GM19238 (cell line): ENCODE measurements around the gene MGAT4A.
A peak's percentile ranks its signal among the peaks of the same experiment; 100 is the strongest.

ENCODE experiments used
- DNase-seq: peaks from one replicate; pipeline ENCODE4 v3.0.0; 2011; ENCODE audit warnings: low spot score; ENCODE audit not compliant: insufficient read length

Gene MGAT4A

DNA sequence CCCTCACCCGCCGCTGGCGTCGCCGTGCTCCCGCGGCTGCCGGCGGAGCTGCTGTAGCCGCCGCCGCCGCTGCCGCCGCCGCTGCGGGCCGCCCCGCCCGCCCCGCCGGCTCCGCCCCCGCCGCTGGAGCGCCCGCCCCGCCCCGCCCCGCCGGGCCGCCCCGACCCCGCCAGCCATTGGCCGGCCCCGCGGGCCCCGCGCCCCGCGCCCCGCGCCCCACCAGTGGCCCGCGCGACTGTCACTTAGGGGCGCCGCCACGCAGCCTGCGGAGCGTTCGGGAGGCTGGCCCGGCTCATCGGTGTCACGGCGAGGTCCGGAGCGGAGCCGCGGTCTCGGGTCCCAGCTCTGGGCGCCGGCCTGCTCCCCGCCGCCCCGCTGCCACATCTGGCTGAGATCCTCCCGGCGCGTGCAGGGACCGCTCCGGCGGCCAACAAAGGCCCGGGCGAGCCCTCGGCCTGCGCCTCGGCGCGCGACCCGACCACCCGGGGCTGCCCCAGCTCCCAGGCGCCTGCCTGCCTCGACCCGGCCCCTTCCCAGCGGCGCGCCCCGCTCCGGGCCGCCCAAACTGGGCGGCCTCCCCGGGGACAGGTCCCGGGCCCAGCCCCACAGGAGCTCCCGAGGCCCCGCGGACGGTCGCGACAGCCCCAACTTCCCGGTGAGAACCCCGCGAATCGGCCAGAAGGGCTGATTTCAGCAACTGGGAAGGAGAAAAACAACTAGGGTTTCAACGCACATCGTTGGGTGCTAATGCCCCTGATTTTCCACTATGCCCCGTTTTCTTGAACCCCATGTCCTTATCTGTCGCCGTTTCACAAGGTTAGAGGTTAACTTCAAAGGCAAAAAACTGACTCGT is at the start of gene MGAT4A:
Gene MGAT4A, minus strand, starts transcription at position 92 of the 853 bp plus-strand sequence. CDS start 4,800 bp downstream, outside the sequence.
- DNase-seq: peak; percentile 74

DNA sequence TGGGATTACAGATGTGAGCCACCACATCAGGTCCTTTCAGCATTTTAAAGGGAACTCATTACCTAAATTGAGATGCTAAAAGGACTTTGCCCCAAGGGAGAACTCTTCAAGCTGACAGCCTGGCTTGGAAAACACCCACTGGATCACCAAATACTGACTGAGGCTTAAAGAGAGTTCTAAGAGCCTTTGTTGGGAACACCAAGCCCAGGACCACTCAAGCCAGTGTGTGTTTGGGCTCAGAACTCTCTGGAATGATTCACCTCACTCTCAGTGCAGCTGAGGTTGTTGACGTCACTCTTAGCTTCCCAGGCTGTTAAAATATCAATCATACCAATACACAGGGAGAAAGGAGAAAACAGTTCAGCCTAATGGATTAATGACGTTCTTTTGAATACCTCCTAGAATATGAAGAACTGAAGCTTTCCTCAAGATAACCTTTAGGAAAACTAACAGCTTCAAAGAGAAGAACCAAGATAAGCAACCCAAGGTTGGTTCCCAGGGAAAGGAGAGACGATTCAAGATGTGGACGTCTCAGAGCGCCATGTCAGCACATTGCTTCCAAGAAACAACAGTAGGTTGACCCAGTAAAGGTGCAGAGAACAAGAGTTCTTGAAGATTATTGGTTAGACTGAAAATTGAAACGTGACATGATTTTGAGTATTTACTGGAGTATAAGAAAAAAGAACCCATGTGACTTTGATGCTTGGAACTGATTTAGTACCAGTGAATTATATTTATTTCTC is 48.0 kb upstream of the MGAT4A start:
- DNase-seq: no peak

DNA sequence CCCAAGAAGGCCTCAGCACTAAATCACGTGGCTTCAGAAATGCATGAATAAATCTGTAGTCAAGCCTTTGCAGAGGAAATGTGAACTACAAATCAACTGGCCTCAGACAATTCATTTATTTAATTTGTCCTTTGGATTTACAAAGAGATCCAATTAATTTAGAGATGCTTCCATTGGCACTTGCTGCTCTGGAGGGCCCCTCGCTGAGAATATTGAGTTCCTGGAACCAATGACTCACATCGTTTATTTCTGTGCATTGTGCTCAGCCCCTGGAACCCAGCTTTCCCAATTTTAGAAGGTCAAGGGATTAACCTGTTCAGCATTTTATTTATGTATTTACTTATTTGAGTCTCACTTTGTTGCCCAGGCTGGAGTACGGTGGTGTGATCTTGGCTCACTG is 47.2 kb upstream of the MGAT4A start:
- DNase-seq: no peak

DNA sequence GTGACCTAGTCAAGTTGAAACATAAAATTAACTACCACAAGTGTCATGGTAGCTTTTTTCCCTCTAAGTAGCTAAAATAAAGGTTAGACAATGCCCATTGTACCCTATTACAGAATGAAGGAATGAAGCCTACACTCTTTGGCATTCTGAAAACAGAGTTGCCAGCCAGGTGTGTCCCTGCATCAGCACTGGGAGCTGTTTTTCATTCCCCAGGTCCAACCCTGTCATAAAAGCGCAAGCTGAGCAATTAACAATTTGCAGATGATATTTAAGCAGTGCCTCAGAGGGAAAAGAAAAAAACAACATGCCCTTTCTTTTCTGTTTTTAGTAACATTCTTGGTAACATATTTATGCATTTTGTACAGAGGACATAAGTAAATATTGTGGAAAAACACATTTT is 46.8 kb upstream of the MGAT4A start:
- no peak for DNase-seq

DNA sequence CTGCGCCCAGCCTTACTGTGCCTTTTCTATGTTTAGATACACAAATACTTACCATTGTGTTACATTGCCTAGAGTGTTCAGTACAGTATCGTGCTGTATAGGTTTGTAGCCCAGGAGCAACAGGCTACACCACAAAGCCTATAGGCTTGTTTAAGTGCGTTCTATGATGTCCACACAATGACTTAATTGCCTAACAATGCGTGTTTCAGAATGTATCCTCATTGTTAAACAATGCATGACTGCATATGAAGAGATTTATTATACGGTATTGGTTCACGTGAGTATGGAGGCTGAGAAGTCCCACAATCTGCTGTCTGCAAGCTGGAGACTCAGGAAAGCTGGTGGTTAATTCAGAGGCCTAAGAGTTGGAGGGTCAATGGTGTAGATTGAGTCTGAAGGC is 46.1 kb upstream of the MGAT4A start:
- DNase-seq: no peak

DNA sequence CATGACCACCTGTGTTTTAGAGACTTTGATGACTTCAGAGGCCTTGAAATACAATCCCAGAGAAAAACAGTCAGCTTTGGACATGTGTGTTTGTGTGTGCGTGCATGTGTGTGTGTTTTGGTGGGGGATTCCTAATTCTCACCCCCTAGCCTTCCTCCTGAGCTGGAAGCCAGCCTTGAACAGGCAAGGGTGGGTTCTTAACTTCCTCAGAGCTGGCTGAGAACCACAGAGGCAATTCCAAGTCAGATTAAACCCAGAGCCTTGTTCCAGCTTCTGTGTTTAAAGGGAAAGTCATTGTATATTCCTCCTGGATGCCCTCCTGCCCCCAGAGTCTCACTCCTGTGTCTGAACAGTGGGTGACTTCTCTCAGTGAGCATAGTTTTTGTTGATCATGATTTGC is 45.2 kb upstream of the MGAT4A start:
- no peak for DNase-seq

DNA sequence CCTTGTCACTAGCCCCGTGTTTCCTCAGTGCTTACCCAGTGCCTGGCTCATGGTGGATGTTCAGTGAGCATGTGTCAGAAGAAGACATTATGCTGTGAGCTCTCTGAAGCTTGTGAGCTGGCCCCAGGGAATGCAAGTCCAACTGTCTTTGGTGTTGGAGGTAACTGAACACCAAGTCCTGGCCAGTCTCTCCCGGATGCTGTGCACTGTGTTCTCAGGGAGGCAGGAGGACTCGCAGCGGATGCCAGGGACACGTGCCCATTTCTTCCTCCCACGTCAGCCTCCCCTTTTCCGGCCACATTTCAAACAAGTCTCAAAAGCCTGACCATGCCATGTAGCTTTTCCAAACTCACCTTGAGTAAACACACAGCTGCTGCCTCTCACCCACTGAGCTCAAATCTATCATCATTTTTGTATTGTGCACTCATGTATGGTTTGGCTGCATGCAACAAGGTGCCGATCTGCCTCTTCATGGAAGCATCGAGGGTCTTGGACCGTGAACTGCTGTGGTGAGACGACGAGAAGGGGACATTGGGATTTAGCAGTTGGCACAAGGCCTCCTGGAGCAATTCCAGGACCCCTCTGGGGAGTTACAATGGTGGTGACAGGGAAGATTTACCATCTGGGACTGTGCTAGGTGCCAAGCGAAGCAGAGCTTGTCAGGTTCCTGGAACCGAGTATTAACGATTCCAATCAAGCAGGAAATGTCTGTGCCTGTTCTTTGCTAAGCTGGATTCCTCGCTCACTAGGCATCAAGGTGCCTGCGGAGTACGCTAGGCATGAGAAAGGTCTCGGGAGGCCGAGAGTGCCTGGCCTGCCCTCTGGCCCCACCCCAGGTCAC is 44.4 kb upstream of the MGAT4A start:
- no peak for DNase-seq

DNA sequence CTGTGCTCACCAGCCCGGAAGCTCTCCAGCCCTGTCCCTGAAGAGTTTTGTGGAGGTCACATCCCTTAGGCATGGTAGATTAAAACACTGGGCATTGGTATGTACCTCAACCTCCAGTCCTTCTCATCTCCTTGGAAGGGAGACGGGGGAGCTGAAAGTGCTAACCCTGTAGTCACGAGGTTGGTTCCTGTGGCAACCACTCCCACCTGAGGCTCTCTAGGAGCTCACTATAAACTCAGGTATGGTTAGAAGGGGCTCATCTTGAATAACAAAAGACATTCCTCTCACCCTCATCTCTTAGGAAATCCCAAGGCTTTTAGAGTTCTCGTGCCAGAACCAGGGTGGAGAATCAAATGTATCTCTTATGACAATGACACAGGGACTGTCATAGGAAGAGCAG is 43.0 kb upstream of the MGAT4A start:
- DNase-seq: no peak

DNA sequence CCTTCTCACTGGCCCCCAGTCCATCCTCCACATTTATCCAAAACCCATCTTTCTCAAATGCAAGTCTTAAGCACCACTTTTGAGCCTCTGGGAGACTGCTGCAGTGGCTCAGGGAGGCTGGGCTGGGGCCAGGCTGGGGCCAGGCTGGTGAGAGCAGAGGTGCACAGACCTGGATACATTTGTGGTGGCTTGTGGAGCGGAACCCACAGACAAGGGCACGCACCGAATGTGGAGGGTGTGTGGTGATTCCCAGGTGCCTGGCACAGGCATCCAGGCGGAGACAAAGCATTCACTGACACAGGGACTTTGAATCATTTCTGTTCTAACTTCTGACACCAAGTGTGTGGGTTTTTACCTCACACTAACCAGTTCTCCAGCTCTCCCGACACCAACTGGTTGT is 42.2 kb upstream of the MGAT4A start:
- no peak for DNase-seq

DNA sequence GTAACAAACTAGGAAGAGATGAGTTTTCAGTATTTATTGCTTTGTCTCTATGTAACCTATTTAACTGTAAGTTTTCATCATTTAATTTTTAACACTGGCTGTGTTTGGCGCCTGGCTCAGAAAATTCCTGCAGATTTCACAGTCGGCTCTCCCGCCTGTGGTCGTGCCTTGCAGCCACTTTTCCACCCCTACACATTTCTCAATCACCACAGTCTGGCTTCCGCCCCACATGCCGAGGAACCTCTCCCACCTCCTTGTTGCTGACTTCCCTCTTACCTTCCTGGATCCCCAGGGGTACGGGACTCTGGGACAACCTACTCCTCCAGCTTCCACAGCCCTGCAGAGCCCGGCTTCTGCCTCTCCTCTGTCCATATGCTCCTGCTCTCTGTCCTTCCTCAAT is 41.6 kb upstream of the MGAT4A start:
- no peak for DNase-seq

DNA sequence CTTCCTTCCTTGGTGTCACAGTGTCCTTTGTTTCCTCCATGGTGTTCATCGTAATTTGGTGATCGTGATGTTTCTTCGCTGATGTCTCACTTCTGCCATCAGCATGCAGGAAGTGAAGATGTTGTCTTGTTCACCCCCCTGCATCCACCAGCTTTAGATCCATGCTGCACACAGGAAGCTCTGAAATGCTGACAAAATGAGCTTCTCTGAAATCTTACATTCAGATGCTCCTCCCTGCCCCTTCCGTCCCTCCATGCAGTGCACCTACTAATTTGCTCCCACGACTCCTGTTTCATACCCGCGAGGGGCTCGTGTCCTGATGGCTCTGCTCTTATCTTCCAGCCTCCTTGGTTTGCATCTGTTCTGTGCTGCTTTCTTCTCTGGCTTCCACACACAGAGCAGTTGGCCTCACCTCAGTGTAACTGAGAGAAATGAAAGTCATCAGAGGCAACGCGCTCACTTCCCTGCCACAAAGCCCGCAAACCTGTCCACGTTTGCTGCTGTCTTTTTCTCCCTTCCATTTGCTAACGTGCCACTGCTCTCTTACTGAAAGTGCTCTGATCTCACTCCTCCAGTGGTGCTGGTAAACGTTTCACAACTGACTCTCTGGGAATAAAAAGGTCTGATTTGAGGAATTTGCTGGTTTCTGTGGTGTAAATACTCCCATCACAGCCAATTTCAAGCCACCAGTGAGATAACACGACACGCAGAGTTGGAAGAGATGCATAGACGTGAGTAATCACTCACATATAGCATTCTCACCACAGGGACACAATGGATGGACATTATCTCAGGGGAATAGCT is 41.0 kb upstream of the MGAT4A start:
- DNase-seq: no peak

DNA sequence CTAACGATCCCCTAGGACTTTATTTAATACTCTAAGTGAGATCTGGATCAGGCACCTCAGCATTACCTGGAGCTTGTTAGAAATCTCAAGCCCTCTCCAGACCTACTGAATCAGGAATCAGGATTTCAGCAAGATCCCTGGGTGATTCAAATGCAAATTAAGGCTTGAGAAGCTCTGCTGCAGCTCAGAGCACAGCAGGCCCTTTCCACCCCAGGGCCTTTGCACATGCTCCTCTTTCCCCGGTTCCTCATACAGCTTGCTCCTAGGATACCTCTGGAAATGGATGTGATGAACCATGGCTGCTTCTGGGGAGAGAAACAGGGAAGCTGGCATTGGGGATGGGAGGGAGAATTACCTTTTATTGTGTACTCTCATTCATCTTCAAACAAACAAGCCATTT is 40.3 kb upstream of the MGAT4A start:
- DNase-seq: no peak

DNA sequence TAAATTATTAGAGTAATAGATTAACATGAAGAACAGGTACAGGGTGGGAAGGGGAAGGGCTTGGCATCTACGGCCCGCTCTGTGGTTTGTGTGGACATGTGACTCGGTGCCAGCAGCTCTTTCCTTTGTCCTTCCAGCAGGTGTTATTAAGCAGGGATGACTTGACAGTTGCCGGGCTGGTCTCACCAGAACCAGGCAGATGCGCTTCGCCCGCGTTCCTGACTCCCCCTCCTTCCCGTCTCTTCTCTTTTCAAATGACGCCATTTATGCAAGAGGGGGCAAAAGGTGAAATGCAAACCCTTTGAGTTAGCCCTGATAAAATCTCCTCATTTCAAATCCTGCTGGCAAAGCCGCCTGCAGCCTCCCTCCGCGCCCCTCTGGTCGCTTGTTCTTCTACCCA is 38.9 kb upstream of the MGAT4A start:
- DNase-seq: no peak

DNA sequence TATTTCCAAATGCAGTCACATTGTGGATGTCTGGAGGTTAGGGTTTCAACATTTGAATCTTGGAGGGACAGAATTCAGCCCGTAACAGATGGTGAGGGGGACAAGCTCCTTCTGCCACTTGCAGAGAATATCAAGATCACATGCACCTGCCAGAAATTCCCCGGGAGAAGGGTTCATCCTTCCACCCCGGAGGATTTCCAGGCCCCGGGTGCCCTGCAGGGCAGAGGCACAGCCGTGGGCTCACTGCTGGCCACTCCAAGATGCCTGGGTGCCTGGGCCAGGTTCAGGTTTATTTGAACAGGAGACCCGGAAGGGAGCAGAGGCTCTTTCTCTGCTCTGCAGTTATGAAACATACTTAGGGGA is 38.2 kb upstream of the MGAT4A start:
- no peak for DNase-seq

DNA sequence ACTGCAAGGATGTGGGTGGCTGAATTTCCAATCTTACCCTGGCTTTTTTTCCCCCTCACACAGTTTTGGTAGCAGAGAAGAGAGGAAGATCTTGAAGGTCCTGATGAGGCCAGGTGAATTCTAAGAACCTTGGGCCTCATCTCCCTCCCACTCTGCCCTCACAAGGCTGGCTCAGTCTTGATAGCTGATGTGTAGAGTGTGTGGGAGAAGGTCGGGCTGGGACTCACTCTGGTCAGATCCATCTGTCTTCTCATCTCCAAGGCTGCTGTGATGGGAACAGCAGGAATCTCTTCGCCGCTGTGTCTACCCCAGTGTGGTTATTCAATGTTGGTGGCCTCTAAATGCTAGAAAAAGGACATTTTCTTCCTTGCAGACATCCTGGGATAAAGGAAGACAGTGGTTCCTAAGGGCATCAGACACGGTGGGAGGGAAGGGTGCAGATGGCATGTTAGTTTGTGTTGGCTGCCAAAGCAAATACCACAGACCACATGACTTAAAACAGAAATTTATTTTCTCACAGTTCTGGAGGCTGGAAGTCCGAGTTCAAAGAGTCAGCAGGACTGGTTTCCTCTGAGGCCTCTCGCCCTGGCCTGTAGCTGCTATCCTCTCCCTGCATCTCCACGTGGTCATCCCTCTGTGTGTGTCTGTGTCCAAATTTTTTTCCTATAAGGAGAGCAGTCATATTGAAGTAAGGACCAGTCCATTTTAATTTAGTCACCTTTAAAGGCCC is 37.6 kb upstream of the MGAT4A start:
- no peak for DNase-seq

DNA sequence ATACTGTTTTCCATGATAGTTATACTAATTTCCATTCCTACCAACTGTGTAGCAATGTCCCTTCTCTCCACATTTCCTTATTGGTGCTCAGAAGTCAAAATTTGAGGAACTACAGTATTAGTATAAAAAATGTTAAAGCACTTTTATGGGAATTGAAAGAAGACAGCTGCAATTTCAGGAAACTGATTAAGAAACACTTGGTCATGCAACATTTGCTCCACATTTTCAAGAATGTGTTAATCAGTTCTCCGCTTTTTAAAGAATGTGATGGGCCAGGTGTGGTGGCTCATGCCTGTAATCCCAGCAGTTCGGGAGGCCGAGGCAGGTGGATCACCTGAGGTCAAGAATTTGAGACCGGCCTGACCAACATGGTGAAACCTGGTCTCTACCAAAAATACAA is 33.6 kb upstream of the MGAT4A start:
- no peak for DNase-seq

DNA sequence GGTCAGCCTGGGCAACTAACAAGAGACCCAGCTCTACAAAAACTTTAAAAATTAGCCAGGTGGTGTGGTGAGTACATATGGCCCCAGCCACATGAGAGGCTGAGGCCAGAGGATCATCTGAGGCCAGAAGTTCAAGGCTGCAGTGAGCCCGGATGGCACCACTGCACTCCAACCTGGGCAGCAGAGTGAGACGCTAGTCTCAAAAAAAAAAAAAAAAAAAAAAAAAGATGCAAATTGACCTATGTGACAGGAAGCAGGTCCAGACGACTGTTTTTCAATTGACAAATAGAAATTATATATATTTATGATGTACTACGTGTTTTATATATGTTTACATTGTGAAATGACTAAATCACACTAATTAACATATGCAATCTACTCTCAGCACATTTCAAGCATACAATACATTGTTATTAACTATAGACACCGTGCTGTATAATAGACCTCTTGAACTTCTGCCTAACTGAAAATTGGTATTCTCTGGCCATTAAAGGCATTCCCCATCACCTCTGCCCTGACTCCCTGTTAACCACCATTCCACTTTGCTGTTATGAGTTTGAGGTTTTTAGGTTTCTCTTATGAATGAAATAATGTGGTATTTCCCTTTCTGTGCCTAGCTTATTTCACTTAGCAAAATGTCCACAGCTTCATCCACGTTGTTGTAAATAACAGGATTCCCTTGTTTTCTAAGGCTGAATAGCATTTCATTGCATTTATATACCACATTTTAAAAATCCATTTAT is 32.4 kb upstream of the MGAT4A start:
- no peak for DNase-seq

DNA sequence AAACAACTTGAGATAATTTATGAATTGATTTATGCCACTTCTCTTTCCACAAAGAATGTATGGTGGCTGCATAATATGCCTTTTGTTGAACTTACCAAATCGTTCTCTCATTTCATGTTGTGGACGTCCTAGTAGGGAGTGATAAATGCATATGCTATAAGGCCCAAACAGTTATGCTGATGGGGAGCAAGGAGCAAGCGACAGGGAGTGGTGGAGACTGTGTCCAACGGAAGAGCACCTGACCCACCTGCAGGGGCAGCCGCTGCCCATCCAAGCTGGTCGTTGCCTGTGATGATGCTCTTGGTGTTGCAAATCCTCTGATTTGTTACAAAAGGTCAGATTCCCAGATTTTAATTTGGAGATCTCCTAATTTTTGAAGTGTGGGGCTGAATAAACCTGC is 31.0 kb upstream of the MGAT4A start:
- no peak for DNase-seq

DNA sequence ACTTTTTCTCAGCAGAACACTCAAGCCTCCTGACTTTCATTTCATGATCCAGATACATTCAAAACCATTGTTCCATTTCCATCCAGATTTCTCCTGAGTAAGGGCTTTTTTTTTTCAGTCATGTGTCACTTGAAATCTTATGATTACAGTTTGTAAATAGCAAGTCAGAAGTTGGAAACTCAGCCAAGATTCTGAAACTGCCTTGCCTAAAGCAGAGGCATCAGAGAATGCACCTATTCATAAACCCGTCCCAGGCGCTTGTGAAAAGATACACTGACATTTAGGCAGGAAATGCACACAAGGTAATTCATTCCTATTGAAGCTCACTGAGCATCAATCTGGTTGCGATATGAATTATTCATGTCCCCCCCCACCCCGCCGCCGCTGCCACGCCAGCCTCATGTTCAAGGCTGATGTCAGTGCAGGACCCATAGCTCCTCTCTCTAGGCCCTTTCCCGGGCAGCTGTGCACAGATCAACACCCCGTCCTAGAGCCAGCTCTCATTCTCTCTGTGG is 30.4 kb upstream of the MGAT4A start:
- no peak for DNase-seq
